Measurements from ENCODE around the gene ASB3. TPM values are rescaled to one million over a fixed set of nuclear protein-coding genes. Genes with fewer than 3 reads are reported as not detected.

ASB3 gene
- total and polyA plus RNA-seq, 2 donors (not counting 3 experiments of a cell fraction or from before 2014, with no cell fraction given), result 20.3 to 20.5 TPM

DNA sequence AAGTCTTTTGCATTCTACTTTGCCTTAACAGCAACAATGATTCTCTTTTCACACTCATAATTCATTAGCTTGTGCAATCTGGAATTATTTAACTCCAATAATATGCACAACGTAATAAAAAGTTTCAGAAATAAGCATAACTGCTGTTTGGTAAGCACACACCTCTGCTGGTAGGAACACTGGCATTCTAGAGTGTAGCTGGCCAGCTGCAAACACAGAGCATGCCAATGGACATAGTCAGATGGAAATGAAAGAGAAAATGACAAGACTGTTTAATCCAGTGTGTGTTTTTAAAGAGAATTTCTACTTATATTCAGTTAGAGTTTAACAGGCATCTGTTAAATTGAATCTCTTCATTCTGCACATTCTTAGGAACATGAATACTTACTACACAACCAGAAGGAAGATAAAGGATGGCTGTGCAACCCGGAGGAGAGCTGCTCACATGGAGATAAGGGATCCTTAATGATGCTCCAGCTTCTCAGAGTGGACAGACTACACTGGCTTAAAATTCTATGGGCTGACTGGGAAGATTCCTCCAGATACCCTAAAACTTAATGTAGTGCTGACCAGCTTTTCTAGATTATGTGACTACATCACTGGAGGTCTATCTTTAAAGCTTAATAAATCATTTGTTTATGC lies 113.8 kb downstream of the ASB3 start:
- H3K36me3 ChIP-seq (ENCODE audit: control insufficient read depth in 2 of 2, extremely low read depth in 1 of 2, insufficient read depth in 2 of 2, low read length in 2 of 2), result no peaks in the 10 kb centered on the region
- no peak overlapping the region for H3K4me2 ChIP-seq (ENCODE audit: insufficient read depth, low read length)
- no peaks in the 10 kb centered on the region for H3K79me2 ChIP-seq (ENCODE audit: control insufficient read depth, insufficient read depth, low read length)
- no peak overlapping the region for H3K4me3 ChIP-seq (replicated peaks in 1 of 3; ENCODE audit: insufficient read depth in 1 of 3, low read depth in 1 of 3, low read length in 3 of 3)
- FAIRE-seq, result no peak
- dilution Hi-C loops (cut with MboI; ENCODE audit: extremely low pct_ligation_motif_present, low sequenced_read_pairs) (no loop called here), intact Hi-C loops (cut with micrococcal nuclease) (no loop called here)
- H3K9me3 ChIP-seq (replicated peaks; ENCODE audit: control insufficient read depth, insufficient read depth, low read length), result no peaks in the 10 kb centered on the region
- H3K27me3 ChIP-seq (ENCODE audit: control insufficient read depth in 2 of 2, insufficient read depth in 2 of 2, low read length in 2 of 2), result no peaks in the 10 kb centered on the region
- H3K9ac ChIP-seq (replicated peaks; ENCODE audit: extremely low read depth, insufficient read depth, low read length), result no peak overlapping the region
- TF ChIP-seq FOS (IDR thresholded peaks at IDR 0.05; ENCODE audit: borderline replicate concordance, insufficient read depth, low read length) (no peak), JUN (IDR thresholded peaks at IDR 0.05; ENCODE audit: borderline replicate concordance, insufficient read depth, insufficient read length, low read depth) (no peak)
- no peak for DNase-seq (ENCODE audit: low read depth, low spot score)
- POLR2A ChIA-PET, result no interaction called here
- H4K20me1 ChIP-seq (replicated peaks; ENCODE audit: control insufficient read depth, extremely low read depth, insufficient read depth, low read length), result no peaks in the 10 kb centered on the region
- H3K4me1 ChIP-seq (ENCODE audit: control insufficient read depth, extremely low read depth, insufficient read depth, low read length), result no peaks in the 10 kb centered on the region
- no peak overlapping the region for H3K27ac ChIP-seq (ENCODE audit: insufficient read depth, low read depth, low read length)
- H2AFZ ChIP-seq (ENCODE audit: low read depth, low read length), result no peak overlapping the region
- no TSS peak for BruUV-seq (replicated peaks)
- H3K9me1 ChIP-seq (replicated peaks; ENCODE audit: control insufficient read depth, extremely low read depth, insufficient read depth, low read length), result no peaks in the 10 kb centered on the region
- CTCF ChIA-PET, result interaction anchor here (0.9 to 1.3 kb wide), 4 partner anchors 8 to 44 kb away, joined by 3 to 5 read pairs (median 3); no protein-coding TSS in a partner anchor

DNA sequence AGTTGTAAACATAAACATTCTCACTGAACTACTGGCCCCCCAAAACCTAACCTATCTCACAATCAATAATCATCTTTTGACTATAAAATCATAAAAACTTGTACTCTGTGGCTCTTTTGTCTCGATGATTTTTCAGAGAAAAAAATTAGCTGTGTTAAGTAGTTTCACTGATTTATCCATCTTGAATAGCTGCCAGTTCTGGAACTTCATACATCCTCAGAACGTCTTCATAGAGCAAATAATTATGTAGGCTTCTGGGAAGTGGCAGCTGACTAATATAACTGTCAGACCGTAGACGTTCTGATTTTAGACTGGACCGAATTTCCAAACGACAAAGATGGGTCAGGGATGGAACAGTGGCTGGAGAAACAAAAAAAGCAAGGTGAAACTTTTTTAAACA lies 116.4 kb downstream of the ASB3 start:
- TF ChIP-seq POLR2A (IDR thresholded peaks at IDR 0.05; ENCODE audit: low read depth, low read length) (no peak), FOS (IDR thresholded peaks at IDR 0.05; ENCODE audit: borderline replicate concordance, insufficient read depth, low read length) (no peak), EZH2 (IDR thresholded peaks at IDR 0.05; ENCODE audit: borderline replicate concordance, low read depth, low read length, severe bottlenecking) (no peak), MYC (IDR thresholded peaks at IDR 0.05; ENCODE audit: low read depth, low read length) (no peak), POLR2AphosphoS5 (IDR thresholded peaks at IDR 0.05; ENCODE audit: insufficient read depth, low read depth, low read length) (no peak), JUN (IDR thresholded peaks at IDR 0.05; ENCODE audit: borderline replicate concordance, insufficient read depth, insufficient read length, low read depth) (no peak), GATA2 (IDR thresholded peaks at IDR 0.05; ENCODE audit: insufficient read depth, insufficient read length, low read depth, low read length) (no peak)
- TF ChIP-seq, protein P1, sequence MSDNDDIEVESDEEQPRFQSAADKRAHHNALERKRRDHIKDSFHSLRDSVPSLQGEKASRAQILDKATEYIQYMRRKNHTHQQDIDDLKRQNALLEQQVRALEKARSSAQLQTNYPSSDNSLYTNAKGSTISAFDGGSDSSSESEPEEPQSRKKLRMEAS (IDR thresholded peaks at IDR 0.05; ENCODE audit: insufficient read depth, insufficient read length), result no peak
- TF ChIP-seq, protein P2, sequence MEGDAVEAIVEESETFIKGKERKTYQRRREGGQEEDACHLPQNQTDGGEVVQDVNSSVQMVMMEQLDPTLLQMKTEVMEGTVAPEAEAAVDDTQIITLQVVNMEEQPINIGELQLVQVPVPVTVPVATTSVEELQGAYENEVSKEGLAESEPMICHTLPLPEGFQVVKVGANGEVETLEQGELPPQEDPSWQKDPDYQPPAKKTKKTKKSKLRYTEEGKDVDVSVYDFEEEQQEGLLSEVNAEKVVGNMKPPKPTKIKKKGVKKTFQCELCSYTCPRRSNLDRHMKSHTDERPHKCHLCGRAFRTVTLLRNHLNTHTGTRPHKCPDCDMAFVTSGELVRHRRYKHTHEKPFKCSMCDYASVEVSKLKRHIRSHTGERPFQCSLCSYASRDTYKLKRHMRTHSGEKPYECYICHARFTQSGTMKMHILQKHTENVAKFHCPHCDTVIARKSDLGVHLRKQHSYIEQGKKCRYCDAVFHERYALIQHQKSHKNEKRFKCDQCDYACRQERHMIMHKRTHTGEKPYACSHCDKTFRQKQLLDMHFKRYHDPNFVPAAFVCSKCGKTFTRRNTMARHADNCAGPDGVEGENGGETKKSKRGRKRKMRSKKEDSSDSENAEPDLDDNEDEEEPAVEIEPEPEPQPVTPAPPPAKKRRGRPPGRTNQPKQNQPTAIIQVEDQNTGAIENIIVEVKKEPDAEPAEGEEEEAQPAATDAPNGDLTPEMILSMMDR (IDR thresholded peaks at IDR 0.05; ENCODE audit: extremely low read depth in 1 of 2, insufficient read depth in 1 of 2, low read depth in 1 of 2, low read length in 2 of 2), result no peak
- CTCF ChIA-PET, result interaction anchor here (0.9 kb wide), 1 partner anchor 62 kb away, joined by 3 read pairs; no protein-coding TSS in a partner anchor

More for the DNA sequence above, 116.4 kb downstream of the ASB3 start:
- no TSS peak for BruUV-seq (replicated peaks)
- FAIRE-seq (no peak), DNase-seq (ENCODE audit: low read depth, low spot score) (no peak)
- H3K27me3 ChIP-seq (ENCODE audit: control insufficient read depth in 2 of 2, insufficient read depth in 2 of 2, low read length in 2 of 2), result no peaks in the 10 kb centered on the region
- no peak overlapping the region for H2AFZ ChIP-seq (ENCODE audit: low read depth, low read length)
- no peaks in the 10 kb centered on the region for H3K79me2 ChIP-seq (ENCODE audit: control insufficient read depth, insufficient read depth, low read length)
- intact Hi-C loops (cut with micrococcal nuclease) (no loop called here), dilution Hi-C loops (cut with MboI; ENCODE audit: extremely low pct_ligation_motif_present, low sequenced_read_pairs) (no loop called here)
- no peaks in the 10 kb centered on the region for H3K4me1 ChIP-seq (ENCODE audit: control insufficient read depth, extremely low read depth, insufficient read depth, low read length)
- no peak overlapping the region for H3K27ac ChIP-seq (ENCODE audit: insufficient read depth, low read depth, low read length)
- H3K9ac ChIP-seq (replicated peaks; ENCODE audit: extremely low read depth, insufficient read depth, low read length), result no peak overlapping the region
- POLR2A ChIA-PET, result no interaction called here
- no peak overlapping the region for H3K4me3 ChIP-seq (replicated peaks in 1 of 3; ENCODE audit: insufficient read depth in 1 of 3, low read depth in 1 of 3, low read length in 3 of 3)
- no peaks in the 10 kb centered on the region for H3K9me1 ChIP-seq (replicated peaks; ENCODE audit: control insufficient read depth, extremely low read depth, insufficient read depth, low read length)
- no peaks in the 10 kb centered on the region for H4K20me1 ChIP-seq (replicated peaks; ENCODE audit: control insufficient read depth, extremely low read depth, insufficient read depth, low read length)
- H3K4me2 ChIP-seq (ENCODE audit: insufficient read depth, low read length), result no peak overlapping the region
- H3K36me3 ChIP-seq (ENCODE audit: control insufficient read depth in 2 of 2, extremely low read depth in 1 of 2, insufficient read depth in 2 of 2, low read length in 2 of 2), result no peaks in the 10 kb centered on the region
- no peaks in the 10 kb centered on the region for H3K9me3 ChIP-seq (replicated peaks; ENCODE audit: control insufficient read depth, insufficient read depth, low read length)

All from endothelial cell of umbilical vein (primary cell).